GM12878 (cell line): Measurements from ENCODE around the gene UBE3D. TPM values are rescaled to one million over a fixed set of nuclear protein-coding genes. Genes with fewer than 3 reads are reported as not detected.

ENCODE experiments used
- ATAC-seq: fragments of 200-7000 bp; cut with Tn5 transposase; 3 replicates; pipeline ENCODE4 v1.9.1; 2020; ENCODE audit warnings: mild to moderate bottlenecking, moderate library complexity
- BruUV-seq: library from RNA; stranded (reverse); fragments of 400-500 nt; replicated peaks from 2 replicates; lab custom pipeline; 2021; lab: Mats Ljungman, UMichigan
- CTCF ChIA-PET: fragments of 300-600 bp; sonication (Branson Sonifier 250); formaldehyde crosslinking; extraction: SDS; loops from one replicate; lab custom pipeline; 2021; ENCODE audit warnings: inconsistent platforms; lab: Yijun Ruan, JAX
- POLR2A ChIA-PET: fragments of 350-600 bp; formaldehyde crosslinking; extraction: SDS; loops from one replicate; lab custom pipeline; 2021; ENCODE audit warnings: inconsistent platforms; lab: Charles Lee
- RAD21 ChIA-PET: fragments of 300-600 bp; sonication (Branson Sonifier 250); formaldehyde crosslinking; loops from one replicate; lab custom pipeline; 2023; ENCODE audit warnings: antibody characterized with exemption; ENCODE audit not compliant: unreplicated experiment; lab: Charles Lee
- SMC1A ChIA-PET: fragments of 300-600 bp; sonication (Branson Sonifier 250); formaldehyde crosslinking; loops from one replicate; lab custom pipeline; 2023; ENCODE audit not compliant: unreplicated experiment, uncharacterized antibody; lab: Charles Lee
- DNase-seq: peaks from one replicate; pipeline ENCODE4 v3.0.0-alpha.2; 2011; ENCODE audit warnings: low read depth, low spot score
- FAIRE-seq: peaks from 3 replicates; lab custom pipeline; 2011; peaks lifted over from hg19 to GRCh38; lab: Jason Lieb, UNC
- H2AFZ ChIP-seq: 2 replicates; pipeline ENCODE4 v1.6.0; 2011; ENCODE audit warnings: low read depth, low read length, control low read depth; ENCODE audit not compliant: control insufficient read depth
- H3K27ac ChIP-seq: 2 replicates; pipeline ENCODE4 v1.5.1; 2011; ENCODE audit warnings: control low read depth; ENCODE audit not compliant: control insufficient read depth, insufficient read depth
- H3K27me3 ChIP-seq, 2 experiments: replicated peaks in 1 of 2; 2 replicates each; pipeline versions ENCODE4 v1.6.0 to v1.6.1; 2011; ENCODE audit warnings: low read length in 1 of 2; ENCODE audit not compliant: control insufficient read depth in 2 of 2, insufficient read depth in 2 of 2
- H3K36me3 ChIP-seq, 2 experiments: 2 replicates each; pipeline ENCODE4 v1.5.1; 2011; ENCODE audit warnings: low read length in 1 of 2; ENCODE audit not compliant: control insufficient read depth in 2 of 2, insufficient read depth in 2 of 2
- H3K4me1 ChIP-seq: 2 replicates; pipeline ENCODE4 v1.6.1; 2011; ENCODE audit warnings: mild to moderate bottlenecking, low read length, moderate library complexity, mixed read lengths; ENCODE audit not compliant: control insufficient read depth, insufficient read depth
- H3K4me2 ChIP-seq: 2 replicates; pipeline ENCODE4 v1.6.0; 2011; ENCODE audit warnings: control low read depth; ENCODE audit not compliant: control insufficient read depth, insufficient read depth
- H3K4me3 ChIP-seq: fragments of 200-600 bp; sonication (generic); 2 replicates; pipeline ENCODE4 v1.5.1; 2016
- H3K79me2 ChIP-seq: 2 replicates; pipeline ENCODE4 v1.6.0; 2011; ENCODE audit warnings: low read length; ENCODE audit not compliant: control insufficient read depth, insufficient read depth
- H3K9ac ChIP-seq: 2 replicates; pipeline ENCODE4 v1.8.0; 2011; ENCODE audit warnings: low read length, control low read depth, mixed read lengths; ENCODE audit not compliant: control insufficient read depth, insufficient read depth
- H3K9me3 ChIP-seq: replicated peaks from 3 replicates; pipeline ENCODE4 v1.5.1; 2011; ENCODE audit warnings: mild to moderate bottlenecking, low read length; ENCODE audit not compliant: control insufficient read depth, insufficient read depth
- H4K20me1 ChIP-seq: 2 replicates; pipeline ENCODE4 v1.6.0; 2011; ENCODE audit not compliant: control insufficient read depth, insufficient read depth
- GABPA ChIP-seq: IDR thresholded peaks from 2 replicates; pipeline ENCODE4 v1.6.1; 2014; ENCODE audit warnings: antibody characterized with exemption, low read depth, mild to moderate bottlenecking, inconsistent platforms
- NR2C1 ChIP-seq: fragments of 450-650 bp; IDR thresholded peaks from 2 replicates; pipeline ENCODE4 v1.6.1; 2017; ENCODE audit warnings: antibody characterized with exemption, mild to moderate bottlenecking, moderate library complexity
- WGBS: methylation state at CpG from one replicate; pipeline ENCODE4 v1.1.6; 2016; ENCODE audit warnings: low lambda C conversion rate; ENCODE audit not compliant: insufficient replicate concordance, insufficient coverage; ENCODE audit errors: missing lambda C conversion rate; 5-methylcytosine and 5-hydroxymethylcytosine counted together
- in situ Hi-C: fragments of 300-500 bp; cut with MboI; formaldehyde crosslinking; loops from 9 replicates; pipeline ENCODE4 v1.14.3; 2018; ENCODE audit warnings: mixed read lengths
- intact Hi-C: fragments of 100-400 bp; cut with micrococcal nuclease; formaldehyde crosslinking; loops from one replicate; pipeline ENCODE4 v1.14.2; 2022; ENCODE audit not compliant: unreplicated experiment
- polyA plus RNA-seq, 11 experiments: library from polyadenylated mRNA; depleted of rRNA in 4 of 11; unstranded in 6 of 11; stranded (reverse) in 5 of 11; fragments of >200 nt; fragmentation: Nextera tagmentation in 4 of 11; fragmentation: Illumina TruSeq in 1 of 11; extraction: Ambion mirVana in 4 of 11; extraction: Trizol in 1 of 11; gene quantifications; 1 replicate in 1 of 11; 2 replicates in 10 of 11; pipeline versions ENCODE4 v1.2.1 to v1.2.3, GENCODE V29; 2011 to 2016; ENCODE audit warnings: inconsistent platforms in 2 of 11, missing spikeins in 2 of 11, low read depth in 1 of 11
- total RNA-seq, 4 experiments: library from RNA; depleted of rRNA in 3 of 4; stranded (reverse); fragments of >200 nt in 3 of 4; fragmentation: Illumina TruSeq in 1 of 4; extraction: Trizol in 1 of 4; gene quantifications; 2 replicates each; pipeline versions ENCODE4 v1.2.1 to v1.2.3, GENCODE V29; 2013 to 2021
- TF ChIP-seq, protein P1 (sequence below): IDR thresholded peaks from 2 replicates; pipeline ENCODE4 v1.6.1; 2012; ENCODE audit warnings: improper control_type of control experiment, low read depth, low read length; ENCODE audit not compliant: insufficient replicate concordance
- TF ChIP-seq, protein P2 (sequence below): fragments of 450-650 bp; IDR thresholded peaks from 2 replicates; pipeline ENCODE4 v1.6.1; 2016; ENCODE audit warnings: mild to moderate bottlenecking, moderate library complexity, borderline replicate concordance

UBE3D gene
- total and polyA plus RNA-seq, 10 of the 15 experiments (the other 5 are each of a cell fraction or from before 2014, with no cell fraction given), result 4.3 to 9.0 (median 7.5) TPM

- H3K9ac ChIP-seq, result no peak overlapping the region
- no peak overlapping the region for H2AFZ ChIP-seq
- ATAC-seq, result no peak
- no peaks in the 10 kb centered on the region for H3K9me3 ChIP-seq
- no peaks in the 10 kb centered on the region for H3K27me3 ChIP-seq
- no peak overlapping the region for H3K27ac ChIP-seq
- POLR2A ChIA-PET, result interaction anchor here (0.6 to 0.7 kb wide), 2 partner anchors 25 to 102 kb away, joined by 3 to 4 read pairs; no protein-coding TSS in a partner anchor
- no peak overlapping the region for H3K4me3 ChIP-seq
- DNase-seq, result no peak
- TF ChIP-seq, protein P1, sequence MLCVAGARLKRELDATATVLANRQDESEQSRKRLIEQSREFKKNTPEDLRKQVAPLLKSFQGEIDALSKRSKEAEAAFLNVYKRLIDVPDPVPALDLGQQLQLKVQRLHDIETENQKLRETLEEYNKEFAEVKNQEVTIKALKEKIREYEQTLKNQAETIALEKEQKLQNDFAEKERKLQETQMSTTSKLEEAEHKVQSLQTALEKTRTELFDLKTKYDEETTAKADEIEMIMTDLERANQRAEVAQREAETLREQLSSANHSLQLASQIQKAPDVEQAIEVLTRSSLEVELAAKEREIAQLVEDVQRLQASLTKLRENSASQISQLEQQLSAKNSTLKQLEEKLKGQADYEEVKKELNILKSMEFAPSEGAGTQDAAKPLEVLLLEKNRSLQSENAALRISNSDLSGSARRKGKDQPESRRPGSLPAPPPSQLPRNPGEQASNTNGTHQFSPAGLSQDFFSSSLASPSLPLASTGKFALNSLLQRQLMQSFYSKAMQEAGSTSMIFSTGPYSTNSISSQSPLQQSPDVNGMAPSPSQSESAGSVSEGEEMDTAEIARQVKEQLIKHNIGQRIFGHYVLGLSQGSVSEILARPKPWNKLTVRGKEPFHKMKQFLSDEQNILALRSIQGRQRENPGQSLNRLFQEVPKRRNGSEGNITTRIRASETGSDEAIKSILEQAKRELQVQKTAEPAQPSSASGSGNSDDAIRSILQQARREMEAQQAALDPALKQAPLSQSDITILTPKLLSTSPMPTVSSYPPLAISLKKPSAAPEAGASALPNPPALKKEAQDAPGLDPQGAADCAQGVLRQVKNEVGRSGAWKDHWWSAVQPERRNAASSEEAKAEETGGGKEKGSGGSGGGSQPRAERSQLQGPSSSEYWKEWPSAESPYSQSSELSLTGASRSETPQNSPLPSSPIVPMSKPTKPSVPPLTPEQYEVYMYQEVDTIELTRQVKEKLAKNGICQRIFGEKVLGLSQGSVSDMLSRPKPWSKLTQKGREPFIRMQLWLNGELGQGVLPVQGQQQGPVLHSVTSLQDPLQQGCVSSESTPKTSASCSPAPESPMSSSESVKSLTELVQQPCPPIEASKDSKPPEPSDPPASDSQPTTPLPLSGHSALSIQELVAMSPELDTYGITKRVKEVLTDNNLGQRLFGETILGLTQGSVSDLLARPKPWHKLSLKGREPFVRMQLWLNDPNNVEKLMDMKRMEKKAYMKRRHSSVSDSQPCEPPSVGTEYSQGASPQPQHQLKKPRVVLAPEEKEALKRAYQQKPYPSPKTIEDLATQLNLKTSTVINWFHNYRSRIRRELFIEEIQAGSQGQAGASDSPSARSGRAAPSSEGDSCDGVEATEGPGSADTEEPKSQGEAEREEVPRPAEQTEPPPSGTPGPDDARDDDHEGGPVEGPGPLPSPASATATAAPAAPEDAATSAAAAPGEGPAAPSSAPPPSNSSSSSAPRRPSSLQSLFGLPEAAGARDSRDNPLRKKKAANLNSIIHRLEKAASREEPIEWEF, result no peak
- no peak for TF ChIP-seq GABPA
- TF ChIP-seq NR2C1, result no peak
- TF ChIP-seq, protein P2, sequence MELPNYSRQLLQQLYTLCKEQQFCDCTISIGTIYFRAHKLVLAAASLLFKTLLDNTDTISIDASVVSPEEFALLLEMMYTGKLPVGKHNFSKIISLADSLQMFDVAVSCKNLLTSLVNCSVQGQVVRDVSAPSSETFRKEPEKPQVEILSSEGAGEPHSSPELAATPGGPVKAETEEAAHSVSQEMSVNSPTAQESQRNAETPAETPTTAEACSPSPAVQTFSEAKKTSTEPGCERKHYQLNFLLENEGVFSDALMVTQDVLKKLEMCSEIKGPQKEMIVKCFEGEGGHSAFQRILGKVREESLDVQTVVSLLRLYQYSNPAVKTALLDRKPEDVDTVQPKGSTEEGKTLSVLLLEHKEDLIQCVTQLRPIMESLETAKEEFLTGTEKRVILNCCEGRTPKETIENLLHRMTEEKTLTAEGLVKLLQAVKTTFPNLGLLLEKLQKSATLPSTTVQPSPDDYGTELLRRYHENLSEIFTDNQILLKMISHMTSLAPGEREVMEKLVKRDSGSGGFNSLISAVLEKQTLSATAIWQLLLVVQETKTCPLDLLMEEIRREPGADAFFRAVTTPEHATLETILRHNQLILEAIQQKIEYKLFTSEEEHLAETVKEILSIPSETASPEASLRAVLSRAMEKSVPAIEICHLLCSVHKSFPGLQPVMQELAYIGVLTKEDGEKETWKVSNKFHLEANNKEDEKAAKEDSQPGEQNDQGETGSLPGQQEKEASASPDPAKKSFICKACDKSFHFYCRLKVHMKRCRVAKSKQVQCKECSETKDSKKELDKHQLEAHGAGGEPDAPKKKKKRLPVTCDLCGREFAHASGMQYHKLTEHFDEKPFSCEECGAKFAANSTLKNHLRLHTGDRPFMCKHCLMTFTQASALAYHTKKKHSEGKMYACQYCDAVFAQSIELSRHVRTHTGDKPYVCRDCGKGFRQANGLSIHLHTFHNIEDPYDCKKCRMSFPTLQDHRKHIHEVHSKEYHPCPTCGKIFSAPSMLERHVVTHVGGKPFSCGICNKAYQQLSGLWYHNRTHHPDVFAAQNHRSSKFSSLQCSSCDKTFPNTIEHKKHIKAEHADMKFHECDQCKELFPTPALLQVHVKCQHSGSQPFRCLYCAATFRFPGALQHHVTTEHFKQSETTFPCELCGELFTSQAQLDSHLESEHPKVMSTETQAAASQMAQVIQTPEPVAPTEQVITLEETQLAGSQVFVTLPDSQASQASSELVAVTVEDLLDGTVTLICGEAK, result no peak
- BruUV-seq, result no TSS peak
- H3K79me2 ChIP-seq, result no peaks in the 10 kb centered on the region
- no peaks in the 10 kb centered on the region for H3K4me1 ChIP-seq
- CTCF ChIA-PET, result interaction anchor here (0.5 to 4.0 kb wide), 6 partner anchors 9 to 467 kb away, joined by 3 to 20 read pairs (median 4); partner anchors contain the start of genes DOP1A and UBE3D
- RAD21 ChIA-PET, result interaction anchor here (0.7 to 1.4 kb wide), 2 partner anchors 12 to 20 kb away, joined by 3 to 4 read pairs; partner anchors contain the start of gene DOP1A
- no peaks in the 10 kb centered on the region for H4K20me1 ChIP-seq
- no peaks in the 10 kb centered on the region; a peak in 2 of 4 replicates for H3K36me3 ChIP-seq
- intact Hi-C loops, result no loop called here
- in situ Hi-C loops, result no loop called here
- H3K4me2 ChIP-seq, result no peak overlapping the region
- WGBS, result 90% methylated on average over 7 of the region's 7 CpGs
- no peak for FAIRE-seq
- SMC1A ChIA-PET, result interaction anchor here (0.7 to 1.3 kb wide), 3 partner anchors 12 to 175 kb away, joined by 3 to 5 read pairs (median 3); no protein-coding TSS in a partner anchor
Measured at GRCh38 chr6:83047065-83047754, 18.4 kb downstream of the UBE3D start.
